Breast epithelium (tissue), 4 donors: ENCODE measurements around the gene UGT1A3. TPM values are rescaled to one million over a fixed set of nuclear protein-coding genes. Genes with fewer than 3 reads are reported as not detected.
"Not testable (repeated sequence)": the region's sequence is repeated elsewhere in the genome, so short reads cannot be mapped to it uniquely, and the experiment has no call there.

ENCODE experiments used
- DNase-seq, 2 donors: peaks; one replicate each; pipeline ENCODE4 v3.0.0-alpha.2; 2019; ENCODE audit warnings: low spot score in 2 of 2
- H3K27ac ChIP-seq, 2 donors: fragments of 200-600 bp; sonication (generic) in 1 of 2; one replicate each; pipeline ENCODE4 v1.5.1; 2016 to 2019; ENCODE audit warnings: mild to moderate bottlenecking in 1 of 2
- H3K27me3 ChIP-seq, 2 donors: fragments of 200-600 bp; sonication (generic) in 1 of 2; one replicate each; pipeline versions ENCODE4 v1.5.1 to v1.6.0; 2017 to 2019; ENCODE audit warnings: control low read depth in 1 of 2, mild to moderate bottlenecking in 1 of 2
- H3K36me3 ChIP-seq: fragments of 200-600 bp; one replicate; pipeline ENCODE4 v1.5.1; 2019
- H3K4me1 ChIP-seq, 2 donors: fragments of 200-600 bp; sonication (generic); one replicate each; pipeline ENCODE4 v1.5.1; 2016 to 2019; ENCODE audit warnings: control low read depth in 1 of 2
- H3K4me3 ChIP-seq, 3 donors: fragments of 200-600 bp; sonication (generic); 1 replicate in 2 of 3; 2 replicates in 1 of 3; pipeline ENCODE4 v1.5.1; 2016 to 2019; ENCODE audit warnings: mild to moderate bottlenecking in 3 of 3, moderate library complexity in 2 of 3
- H3K9me3 ChIP-seq, 2 donors: fragments of 200-600 bp; sonication (generic) in 1 of 2; one replicate each; pipeline ENCODE4 v1.5.1; 2016 to 2019; ENCODE audit warnings: control low read depth in 1 of 2
- CTCF ChIP-seq, 3 donors: fragments of 450-650 bp; IDR thresholded peaks; one replicate each; pipeline ENCODE4 v1.5.1; 2016 to 2017; ENCODE audit warnings: antibody characterized with exemption in 3 of 3, mild to moderate bottlenecking in 3 of 3, moderate library complexity in 3 of 3
- POLR2A ChIP-seq: fragments of 450-650 bp; IDR thresholded peaks from one replicate; pipeline ENCODE4 v1.6.1; 2016; ENCODE audit warnings: antibody characterized with exemption, mild to moderate bottlenecking, moderate library complexity
- POLR2AphosphoS5 ChIP-seq, 3 donors: sonication (generic); formaldehyde crosslinking; IDR thresholded peaks; one replicate each; pipeline ENCODE4 v1.6.1; 2017; ENCODE audit warnings: antibody characterized with exemption in 3 of 3
- intact Hi-C: fragments of 100-400 bp; cut with DNase I; formaldehyde crosslinking; loops from one replicate; pipeline ENCODE4 v1.15.1; 2023; ENCODE audit warnings: low total_unique reads
- total RNA-seq, 3 donors: library from RNA; depleted of rRNA; stranded (reverse); fragments of >200 nt; gene quantifications; one replicate each; pipeline ENCODE4 v1.1.0, GENCODE V29; 2016

UGT1A3 gene
- total RNA-seq, 3 donors from 2014 or later, result 0.16 TPM; not detected in 2

DNA sequence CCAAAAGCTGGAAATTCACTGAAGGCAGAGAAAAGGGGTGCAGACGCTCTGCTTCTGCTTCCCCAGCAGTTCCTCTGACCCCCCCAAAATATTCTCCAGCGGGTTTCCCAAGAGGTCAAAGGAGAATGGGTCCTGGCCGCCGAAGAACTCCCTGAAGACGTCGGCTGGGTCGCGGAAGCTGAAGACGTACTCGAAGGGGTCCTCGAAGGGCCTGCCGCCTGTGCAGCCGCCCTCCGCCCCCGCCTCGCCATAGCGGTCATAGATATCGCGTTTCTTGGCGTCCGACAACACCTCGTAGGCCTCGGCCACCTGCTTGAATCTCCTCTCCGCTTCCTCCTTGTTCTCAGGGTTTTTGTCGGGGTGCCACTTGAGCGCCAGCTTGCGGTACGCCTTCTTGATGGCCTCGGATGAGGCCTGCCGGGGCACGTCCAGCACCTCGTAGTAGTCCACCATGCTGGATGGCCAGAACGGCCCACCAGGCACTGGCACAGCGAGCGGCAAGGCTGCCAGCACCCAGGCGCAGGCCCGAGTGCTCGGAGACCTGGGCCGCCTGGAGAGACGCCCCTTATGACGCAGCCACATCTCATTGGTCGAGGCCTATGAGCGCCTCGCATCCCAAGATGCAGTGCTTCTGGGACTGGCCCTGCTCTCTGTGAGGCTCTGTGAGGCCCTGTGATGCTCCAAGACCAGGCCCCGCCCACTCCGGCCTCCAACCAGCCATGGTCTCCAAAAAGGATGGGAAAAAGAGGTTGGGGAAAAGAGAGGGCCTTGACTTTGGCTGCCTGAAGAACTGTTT, 14.8 kb downstream of the UGT1A3 start:
- H3K9me3 ChIP-seq, result no peaks in the 10 kb centered on the region
- no peak overlapping the region for H3K27ac ChIP-seq
- DNase-seq, result no peak

GRCh38 chr2:233745073-233745755, 16.4 kb downstream of the UGT1A3 start:
- peaks cover 0 to 2% of the 10 kb centered on the region in 2 donors for H3K9me3 ChIP-seq
- no peak for DNase-seq
- intact Hi-C loops, result no loop called here
- H3K36me3 ChIP-seq, result no peaks in the 10 kb centered on the region
- H3K4me3 ChIP-seq, result no peak overlapping the region
- H3K27me3 ChIP-seq, result no peaks in the 10 kb centered on the region
- no peaks in the 10 kb centered on the region for H3K4me1 ChIP-seq
- TF ChIP-seq POLR2AphosphoS5 (IDR thresholded peaks at IDR 0.05) (no peak), POLR2A (no peak), CTCF (IDR thresholded peaks at IDR 0.05) (no peak)
- H3K27ac ChIP-seq, result no peak overlapping the region

More for the DNA sequence above, 14.8 kb downstream of the UGT1A3 start:
- Histone ChIP-seq H3K36me3 (no peaks in the 10 kb centered on the region), H3K4me1 (no peaks in the 10 kb centered on the region), H3K4me3 (no peak overlapping the region), H3K27me3 (no peaks in the 10 kb centered on the region)
- intact Hi-C loops, result loop anchor here (5.0 kb wide), 1 partner anchor 144 kb away; no protein-coding TSS in a partner anchor
- TF ChIP-seq POLR2AphosphoS5 (IDR thresholded peaks at IDR 0.05) (no peak), CTCF (IDR thresholded peaks at IDR 0.05) (no peak), POLR2A (no peak)

- H3K27ac ChIP-seq, H3K36me3 ChIP-seq, H3K9me3 ChIP-seq, intact Hi-C loops, H3K27me3 ChIP-seq, DNase-seq, H3K4me3 ChIP-seq, H3K4me1 ChIP-seq: not testable (repeated sequence)
These were observed 17.0 kb downstream of the UGT1A3 start for GRCh38 chr2:233745838-233746237.

DNA sequence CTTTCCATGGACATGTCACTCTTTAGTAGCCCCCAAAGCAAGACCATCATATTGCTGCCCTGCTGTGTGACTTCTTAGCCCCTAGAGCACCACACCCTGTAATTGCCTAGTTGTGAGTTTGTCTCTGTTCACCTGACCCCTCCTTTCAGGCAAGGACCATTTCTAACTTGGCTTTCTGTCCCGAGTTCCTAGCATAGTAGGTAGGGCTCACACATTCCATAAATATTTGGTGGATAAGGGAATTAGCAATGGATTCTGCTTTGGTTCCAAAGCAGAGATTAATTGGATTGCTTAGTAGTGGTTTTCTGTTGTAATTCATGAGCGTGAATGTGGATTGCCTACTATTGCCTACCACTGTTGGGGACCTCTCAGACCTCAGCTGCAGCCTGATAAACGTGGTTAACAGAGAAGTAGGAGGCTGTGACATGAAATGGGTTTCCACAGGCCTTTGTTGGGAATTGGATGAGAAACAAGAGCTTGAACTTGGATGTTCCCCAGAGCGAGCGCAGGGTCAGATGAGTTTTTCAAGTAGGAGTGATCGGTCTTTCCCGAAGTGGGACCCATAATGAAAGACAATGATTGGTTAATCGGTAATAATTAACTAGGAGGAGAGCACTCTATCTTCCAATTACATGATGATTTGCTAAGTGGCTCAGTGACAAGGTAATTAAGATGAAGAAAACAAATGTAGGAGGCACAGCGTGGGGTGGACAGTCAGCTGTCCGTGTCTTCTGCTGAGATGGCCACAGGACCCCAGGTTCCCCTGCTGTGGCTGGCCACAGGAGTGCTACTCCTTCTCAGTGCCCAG, 17.8 kb downstream of the UGT1A3 start:
- no peaks in the 10 kb centered on the region for H3K36me3 ChIP-seq
- H3K4me1 ChIP-seq, result no peaks in the 10 kb centered on the region
- no peak overlapping the region for H3K4me3 ChIP-seq
- intact Hi-C loops, result no loop called here
- DNase-seq, result no peak
- TF ChIP-seq POLR2A (no peak), POLR2AphosphoS5 (IDR thresholded peaks at IDR 0.05) (no peak), CTCF (IDR thresholded peaks at IDR 0.05) (no peak)
- no peaks in the 10 kb centered on the region for H3K27me3 ChIP-seq
- H3K27ac ChIP-seq, result no peak overlapping the region
- H3K9me3 ChIP-seq, result peaks cover 9 to 17% of the 10 kb centered on the region in 2 donors

- Histone ChIP-seq H3K36me3 (no peaks in the 10 kb centered on the region), H3K4me1 (no peaks in the 10 kb centered on the region), H3K4me3 (no peak overlapping the region), H3K27ac (no peak overlapping the region), H3K9me3 (peaks cover 9 to 17% of the 10 kb centered on the region in 2 donors), H3K27me3 (no peaks in the 10 kb centered on the region)
- TF ChIP-seq CTCF (IDR thresholded peaks at IDR 0.05), result no peak
- no peak for TF ChIP-seq POLR2A
- no peak for TF ChIP-seq POLR2AphosphoS5 (IDR thresholded peaks at IDR 0.05)
- intact Hi-C loops, result no loop called here
- no peak for DNase-seq
These were observed 18.4 kb downstream of the UGT1A3 start for GRCh38 chr2:233747283-233747544.

- H3K4me1 ChIP-seq, DNase-seq, H3K27me3 ChIP-seq, H3K27ac ChIP-seq, intact Hi-C loops, H3K4me3 ChIP-seq, H3K36me3 ChIP-seq: not testable (repeated sequence)
- H3K9me3 ChIP-seq, result peaks cover 9 to 17% of the 10 kb centered on the region in 2 donors
These were observed 21.8 kb downstream of the UGT1A3 start for GRCh38 chr2:233750689-233751088.

- H3K27me3 ChIP-seq, H3K4me1 ChIP-seq, H3K4me3 ChIP-seq, H3K27ac ChIP-seq, DNase-seq, H3K36me3 ChIP-seq, intact Hi-C loops: not testable (repeated sequence)
- peaks cover 9 to 17% of the 10 kb centered on the region in 2 donors for H3K9me3 ChIP-seq
These were observed 22.6 kb downstream of the UGT1A3 start for GRCh38 chr2:233751212-233752009.
